GM21825 (cell line): ENCODE measurements around the gene ARHGEF12.

ENCODE experiments used
- ATAC-seq: cut with Tn5 transposase; IDR thresholded peaks from one replicate; pipeline ENCODE4 v1.9.1; 2021; ENCODE audit warnings: mild to moderate bottlenecking, moderate library complexity; ENCODE audit not compliant: unreplicated experiment

The ARHGEF12 gene

DNA sequence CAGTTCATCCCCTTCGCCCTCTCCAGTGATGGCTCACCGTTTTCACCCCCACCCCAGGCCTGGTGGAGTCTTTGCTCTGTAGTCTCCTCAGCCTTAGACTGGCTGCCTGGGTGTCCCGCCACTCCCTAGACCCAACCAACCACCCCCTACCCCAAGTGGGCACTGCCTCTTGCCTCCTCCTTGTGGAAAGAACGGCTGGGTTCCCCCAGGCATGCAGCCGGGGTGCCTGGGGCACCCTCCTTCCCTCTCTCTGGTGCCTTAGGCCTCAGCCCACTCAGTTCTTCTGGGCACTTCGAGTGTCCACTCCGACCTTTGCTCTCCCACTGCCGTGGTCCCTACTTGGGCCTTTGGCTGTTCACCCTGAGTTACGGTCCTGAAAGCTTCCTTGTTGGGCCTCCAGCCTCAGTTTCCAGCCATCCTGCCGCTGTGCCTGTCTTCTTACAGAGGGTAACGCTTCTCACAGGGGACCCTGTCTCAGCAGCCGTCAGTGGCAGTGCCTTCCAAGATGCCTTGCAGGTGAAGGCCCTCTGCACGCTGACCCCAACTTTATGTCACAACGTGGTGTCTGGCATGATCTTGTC is 178.4 kb downstream of the ARHGEF12 start:
- no peak for ATAC-seq

DNA sequence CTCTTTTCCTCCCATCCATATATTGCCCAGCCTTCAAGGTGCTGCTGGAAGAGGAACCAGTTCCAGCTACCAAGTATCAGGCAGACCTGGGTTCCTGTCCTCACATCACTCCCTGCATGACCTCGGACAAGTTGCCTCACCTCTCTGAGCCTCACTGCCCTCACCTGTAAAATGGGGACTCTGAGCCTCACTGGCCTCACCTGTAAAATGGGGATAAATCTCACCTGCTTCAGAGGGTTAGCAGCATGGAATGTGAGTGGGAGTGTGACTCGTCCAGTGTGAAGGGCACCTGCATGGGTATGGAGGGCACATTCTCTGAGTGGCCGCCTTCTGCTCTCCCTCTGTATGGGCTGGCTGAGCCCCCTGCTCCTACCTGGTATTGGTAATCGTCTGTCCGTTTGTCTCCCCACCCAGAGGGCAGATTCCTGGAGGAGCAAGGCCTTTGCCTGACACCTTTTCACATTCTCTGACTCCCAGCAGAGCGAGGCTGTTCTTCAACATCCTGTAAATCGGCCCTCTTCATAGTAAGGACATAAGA is 179.0 kb downstream of the ARHGEF12 start:
- no peak for ATAC-seq

DNA sequence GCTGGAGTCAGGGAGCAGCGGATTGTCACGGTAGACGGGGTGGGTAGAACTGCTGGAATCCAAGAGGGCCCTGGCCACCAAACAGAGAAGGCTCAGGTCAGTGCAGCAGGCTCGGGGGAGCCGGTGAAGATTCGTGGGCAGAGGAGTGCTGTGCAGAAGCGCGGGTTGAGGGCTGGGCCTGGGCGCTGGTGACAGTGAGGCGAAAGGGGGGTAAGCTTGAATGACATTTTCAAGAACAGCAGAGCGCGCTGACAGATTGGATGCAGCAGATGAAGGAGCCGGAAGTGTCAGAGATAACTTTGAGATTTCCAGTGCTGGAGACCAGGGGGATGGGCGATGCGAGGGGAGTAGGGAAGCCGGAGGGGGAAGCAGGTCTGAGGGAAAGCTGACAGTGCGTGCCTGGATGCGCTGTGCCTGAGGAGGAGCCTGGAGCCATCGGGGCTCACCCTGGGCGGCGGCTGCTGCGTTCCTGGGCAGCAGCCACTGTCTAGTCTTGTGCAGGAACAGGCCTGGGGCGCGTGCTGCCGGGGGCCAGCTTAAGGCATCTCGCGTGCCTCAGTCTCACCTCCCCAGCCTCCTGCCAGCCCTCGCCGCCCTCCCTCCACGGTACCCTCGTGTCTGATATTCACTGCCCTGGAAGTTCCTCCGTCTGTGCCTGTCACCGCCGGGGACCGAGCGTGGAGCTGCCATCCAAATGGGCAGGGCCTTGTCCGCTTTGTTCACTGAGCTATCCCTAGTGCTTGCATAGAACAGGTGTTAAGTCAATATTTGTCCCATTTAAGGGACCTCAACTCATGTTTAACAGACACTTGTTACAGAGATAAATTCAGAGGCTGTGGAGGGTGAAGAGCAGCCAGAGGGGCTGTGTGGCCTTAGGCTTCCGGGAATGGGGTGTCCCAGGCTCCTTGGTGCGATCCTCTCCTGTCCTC is 180.5 kb downstream of the ARHGEF12 start:
- no peak for ATAC-seq

DNA sequence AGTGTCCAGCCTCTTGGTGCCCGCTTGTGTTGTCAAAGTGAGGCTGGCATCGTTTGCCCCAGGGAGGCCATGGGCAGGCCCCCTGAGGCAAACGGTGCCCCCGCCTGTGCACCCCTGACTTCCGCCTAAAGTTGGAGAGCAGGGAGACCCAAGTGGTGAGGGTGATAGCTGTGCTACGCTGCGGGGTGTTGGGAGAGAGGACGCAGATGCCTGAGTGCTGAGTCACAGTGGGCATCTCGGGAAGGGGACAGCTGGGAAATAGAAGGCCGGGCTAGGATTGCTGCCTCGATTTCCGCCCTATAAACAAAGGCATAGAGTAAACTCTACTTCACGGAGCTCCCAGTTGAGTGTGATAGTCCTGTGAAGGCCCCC is 181.2 kb downstream of the ARHGEF12 start:
- ATAC-seq, result no peak

DNA sequence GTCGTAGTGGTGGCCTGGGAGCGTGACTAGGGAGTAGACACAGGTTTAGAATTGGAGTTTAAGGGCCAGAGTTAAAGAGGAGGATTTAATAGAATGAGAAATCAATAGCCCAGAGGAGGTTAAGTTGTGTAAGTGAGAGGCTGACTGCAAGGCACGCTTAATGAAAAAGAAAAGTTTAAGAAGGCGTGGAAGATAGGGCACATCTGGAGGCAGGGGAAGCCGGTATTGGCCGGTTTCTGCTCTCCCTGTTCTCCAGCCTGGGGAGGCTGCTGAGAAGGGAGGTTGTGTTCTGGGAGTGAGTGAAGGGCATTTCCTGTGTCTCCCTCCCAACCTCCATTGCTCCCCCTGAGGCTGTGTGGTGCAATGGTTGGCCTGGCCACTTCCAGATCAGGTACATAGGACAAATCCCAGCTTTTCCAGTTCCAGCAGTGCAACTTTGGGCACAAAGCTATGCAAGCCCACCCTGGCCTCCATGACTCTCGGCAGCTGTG is 181.6 kb downstream of the ARHGEF12 start:
- no peak for ATAC-seq

DNA sequence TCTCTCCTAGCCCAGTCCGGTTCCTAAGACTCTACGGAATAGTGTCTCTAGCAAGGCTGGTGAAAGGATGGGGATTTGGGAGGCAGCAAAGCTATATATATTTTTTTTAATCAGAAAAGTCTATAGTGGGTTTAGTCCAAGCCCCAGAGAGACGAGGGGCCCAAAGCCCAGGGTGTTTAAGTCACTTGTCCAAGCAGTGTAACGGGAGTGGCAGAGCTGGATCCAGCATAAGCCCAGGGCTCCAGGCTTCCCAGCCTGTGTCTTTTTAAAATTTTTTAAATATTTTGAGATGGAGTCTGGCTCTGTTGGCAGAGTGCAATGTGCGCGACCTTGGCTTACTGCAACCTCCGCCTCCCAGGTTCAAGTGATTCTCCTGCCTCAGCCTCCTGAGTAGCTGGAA is 182.1 kb downstream of the ARHGEF12 start:
- no peak for ATAC-seq

DNA sequence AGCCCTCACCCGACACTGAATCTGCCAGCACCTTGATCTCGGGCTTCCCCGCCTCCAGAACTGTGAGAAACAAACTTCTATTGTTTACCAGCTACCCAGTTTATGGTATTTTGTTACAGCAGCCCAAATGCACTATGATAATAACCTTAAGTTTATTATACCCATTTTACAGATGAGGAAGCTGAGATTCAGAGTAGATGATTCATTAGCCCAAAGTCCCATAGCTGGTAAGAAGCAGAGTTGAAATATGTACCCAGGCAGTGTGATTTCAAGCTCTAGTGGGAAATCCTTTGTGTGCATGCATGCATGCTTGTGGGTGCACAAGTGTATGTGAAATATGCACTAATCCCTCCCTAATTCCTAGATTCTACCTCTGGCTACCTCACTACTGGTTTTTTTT is 183.3 kb downstream of the ARHGEF12 start:
- ATAC-seq, result no peak

DNA sequence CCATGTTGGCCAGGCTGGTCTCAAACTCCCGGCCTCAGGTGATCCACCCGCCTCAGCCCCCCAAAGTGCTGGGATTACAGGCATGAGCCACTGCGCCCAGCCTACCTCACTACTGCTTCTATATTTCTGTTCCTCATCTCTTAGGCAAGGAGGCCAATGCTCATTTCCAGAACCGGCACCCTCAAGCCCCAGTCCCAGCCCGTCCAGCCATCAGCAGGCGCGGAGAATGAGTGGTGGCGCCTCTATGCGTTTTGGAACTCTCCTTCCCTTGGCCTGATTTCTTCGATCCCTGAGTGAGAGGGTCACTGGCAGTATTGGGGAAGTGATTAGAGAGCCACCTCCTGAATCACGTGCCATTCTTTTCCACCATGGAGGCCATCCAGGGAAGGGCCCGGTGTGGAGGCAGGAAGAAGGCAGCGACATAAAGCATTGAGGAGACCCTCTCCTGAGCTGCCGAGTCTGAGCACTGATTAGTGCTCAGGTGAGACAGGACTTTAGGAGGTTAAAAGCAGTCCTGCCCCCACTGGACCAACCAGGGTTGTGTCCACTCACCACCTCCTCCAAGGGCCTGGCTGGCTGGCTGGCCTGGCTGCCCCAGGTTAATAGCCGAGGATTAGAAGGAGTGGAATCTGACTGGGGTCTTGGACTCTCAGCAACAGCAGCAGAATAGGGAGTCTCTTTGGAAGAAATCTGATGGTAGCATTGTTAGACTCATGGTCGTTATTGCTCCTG is 184.0 kb downstream of the ARHGEF12 start:
- ATAC-seq, result no peak

DNA sequence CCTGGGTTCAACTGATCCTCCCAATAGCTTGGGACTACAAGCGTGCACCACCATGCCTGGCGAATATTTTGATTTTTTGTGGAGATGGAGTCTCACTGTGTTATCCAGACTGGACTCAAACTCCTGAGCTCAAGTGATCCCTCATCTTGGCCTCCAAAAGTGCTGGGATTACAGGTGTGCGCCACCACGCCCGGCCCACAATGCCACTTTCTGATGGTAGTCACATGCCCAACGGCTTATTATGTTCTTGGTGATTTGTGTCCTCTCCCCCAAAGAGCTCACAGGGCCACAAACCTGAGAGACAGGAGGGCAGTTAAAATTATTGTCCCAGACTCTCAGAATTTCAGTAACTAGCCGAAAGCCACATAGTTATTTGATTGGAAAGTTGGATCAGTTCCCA is 185.0 kb downstream of the ARHGEF12 start:
- ATAC-seq, result no peak

DNA sequence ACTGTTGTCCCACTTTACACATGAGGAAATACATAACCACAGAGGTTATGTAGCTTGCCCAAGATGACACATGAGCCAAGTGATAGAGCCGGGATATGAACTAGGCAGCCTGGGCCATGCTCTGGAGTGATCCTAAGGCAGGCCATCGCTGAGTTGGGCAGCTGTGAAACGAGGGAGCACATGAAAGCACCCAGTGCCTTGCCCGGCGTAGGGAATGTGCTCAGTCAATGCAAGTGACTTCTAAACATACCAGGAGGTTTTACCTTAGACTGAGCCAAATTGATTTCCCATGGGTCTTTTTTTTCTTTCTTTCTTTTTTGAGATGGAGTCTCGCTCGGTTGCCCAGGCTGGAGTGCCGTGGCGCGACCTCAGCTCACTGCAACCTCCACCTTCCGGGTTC is 185.8 kb downstream of the ARHGEF12 start:
- ATAC-seq, result no peak

DNA sequence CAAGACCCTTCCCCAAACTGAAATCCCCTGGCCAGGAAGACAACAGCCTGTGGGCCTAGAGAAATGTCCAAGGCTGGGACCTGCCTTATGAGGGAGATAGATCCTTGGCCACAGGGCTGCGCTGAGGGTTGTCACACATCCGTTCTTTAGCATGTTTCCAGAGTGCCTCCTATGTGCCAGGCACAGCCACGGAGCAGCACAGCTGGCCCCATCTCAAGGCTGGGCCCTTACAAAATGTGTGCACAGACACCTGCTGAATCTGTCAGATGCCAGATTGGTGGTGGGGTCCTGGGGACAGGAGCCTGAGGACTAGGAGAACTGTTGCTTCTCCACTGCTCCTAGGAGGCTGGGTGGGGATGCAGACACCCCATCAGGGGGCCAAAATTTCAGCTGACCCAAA is 186.5 kb downstream of the ARHGEF12 start:
- no peak for ATAC-seq

DNA sequence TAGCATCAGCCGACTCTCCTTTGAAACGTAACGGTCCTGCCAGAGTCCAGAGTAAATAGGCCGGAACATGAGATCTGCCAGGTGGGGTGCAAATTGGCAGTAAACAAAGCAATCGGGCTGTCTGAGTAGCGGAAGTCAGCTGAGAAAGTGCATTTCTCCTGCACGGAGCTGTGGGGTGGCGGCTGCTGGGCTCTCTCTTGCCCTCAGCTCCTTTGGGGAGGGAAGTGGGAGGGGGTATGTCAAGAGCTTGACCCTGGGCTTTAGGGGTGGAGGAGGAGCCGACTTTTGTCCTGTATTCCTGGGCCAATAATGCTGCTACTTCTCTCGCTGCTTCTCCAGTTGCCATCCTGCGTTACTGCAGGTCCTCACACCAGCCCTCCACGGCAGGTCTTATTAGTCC is 187.0 kb downstream of the ARHGEF12 start:
- no peak for ATAC-seq

DNA sequence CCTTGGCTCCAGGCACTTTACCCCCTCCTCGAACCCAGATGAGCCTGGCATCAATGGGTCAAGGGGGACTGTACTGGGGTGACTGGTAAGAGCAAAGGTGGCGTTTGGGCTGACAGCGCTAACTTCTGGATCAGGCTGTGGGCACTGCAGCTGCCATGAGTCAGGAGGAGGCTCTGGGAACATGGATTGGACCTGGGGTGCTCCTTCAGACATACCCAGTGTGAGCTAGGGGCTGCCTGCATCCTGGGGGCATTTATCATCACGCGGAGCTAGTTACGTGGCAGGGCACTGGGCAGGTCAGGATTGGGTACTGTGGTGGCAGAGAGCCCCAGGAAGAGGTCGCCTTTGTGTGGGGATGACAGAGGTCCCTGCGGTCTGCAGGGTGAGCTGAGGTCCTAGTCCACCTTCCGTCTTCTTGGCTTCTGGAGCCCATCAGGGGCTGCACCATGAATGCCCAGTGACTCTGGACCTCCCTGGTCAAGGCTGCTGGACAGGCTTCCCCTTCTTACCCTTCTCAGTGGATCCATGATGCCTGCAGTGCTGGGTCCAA is 188.4 kb downstream of the ARHGEF12 start:
- no peak for ATAC-seq

DNA sequence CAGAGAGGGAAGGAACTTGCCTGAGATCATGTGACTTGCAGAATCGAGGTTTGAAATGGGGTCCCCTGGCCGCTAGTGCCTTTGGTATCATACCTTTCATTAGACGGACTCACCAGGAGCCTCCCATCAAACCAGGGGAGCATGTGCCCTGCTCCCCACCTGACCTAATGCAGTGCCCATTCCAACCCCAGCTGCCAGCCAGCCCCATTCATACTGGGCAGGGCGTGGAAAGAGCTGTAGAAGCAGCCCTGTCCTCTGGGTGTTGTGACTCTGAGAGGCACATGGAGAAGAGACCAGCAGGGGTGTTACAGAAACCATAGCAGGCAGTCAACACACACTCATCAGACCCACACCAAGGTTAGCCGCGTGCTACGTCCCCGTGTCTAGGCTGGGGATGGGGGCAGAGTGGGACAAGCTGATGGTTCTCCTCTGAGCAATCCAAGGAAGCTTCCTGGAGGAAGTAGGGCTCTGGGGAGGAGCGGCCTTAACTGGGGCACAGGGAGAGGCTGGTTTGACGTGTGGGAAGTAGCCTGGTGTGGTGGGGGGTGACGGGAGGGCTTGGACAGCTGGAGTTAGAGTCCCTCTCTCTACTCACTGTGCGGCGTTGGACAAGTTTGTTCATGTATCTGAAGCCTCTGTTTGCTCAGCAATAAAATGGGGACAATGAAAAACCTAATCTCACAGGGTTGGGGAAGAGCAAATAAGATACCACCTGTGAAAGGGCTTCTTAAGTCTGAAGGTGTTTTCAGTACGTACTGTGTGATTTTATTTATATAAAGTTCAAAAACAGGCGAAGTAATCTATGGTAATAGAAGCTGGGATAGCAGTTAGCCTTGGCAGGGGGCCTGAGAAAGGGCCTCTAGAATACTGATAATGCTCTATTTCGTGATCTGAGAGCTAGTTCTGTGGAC is 189.3 kb downstream of the ARHGEF12 start:
- no peak for ATAC-seq

DNA sequence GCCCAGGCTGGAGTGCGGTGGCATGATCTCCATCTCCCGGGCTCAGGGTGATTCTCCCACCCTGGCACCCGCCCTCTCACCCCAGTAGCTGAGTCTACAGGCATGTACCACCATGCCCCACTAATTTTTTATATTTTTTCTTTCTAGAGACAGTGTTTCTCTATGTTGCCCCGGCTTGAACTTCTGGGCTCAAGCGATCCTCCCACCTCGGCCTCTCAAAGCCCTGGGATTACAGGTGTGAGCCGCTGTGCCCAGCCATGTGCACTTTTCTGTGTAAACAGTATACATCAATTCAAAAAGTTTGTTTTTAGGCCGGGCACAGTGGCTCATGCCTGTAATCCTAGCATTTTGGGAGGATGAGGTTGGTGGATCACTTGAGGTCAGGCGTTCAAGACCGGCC is 190.0 kb downstream of the ARHGEF12 start:
- ATAC-seq, result no peak

DNA sequence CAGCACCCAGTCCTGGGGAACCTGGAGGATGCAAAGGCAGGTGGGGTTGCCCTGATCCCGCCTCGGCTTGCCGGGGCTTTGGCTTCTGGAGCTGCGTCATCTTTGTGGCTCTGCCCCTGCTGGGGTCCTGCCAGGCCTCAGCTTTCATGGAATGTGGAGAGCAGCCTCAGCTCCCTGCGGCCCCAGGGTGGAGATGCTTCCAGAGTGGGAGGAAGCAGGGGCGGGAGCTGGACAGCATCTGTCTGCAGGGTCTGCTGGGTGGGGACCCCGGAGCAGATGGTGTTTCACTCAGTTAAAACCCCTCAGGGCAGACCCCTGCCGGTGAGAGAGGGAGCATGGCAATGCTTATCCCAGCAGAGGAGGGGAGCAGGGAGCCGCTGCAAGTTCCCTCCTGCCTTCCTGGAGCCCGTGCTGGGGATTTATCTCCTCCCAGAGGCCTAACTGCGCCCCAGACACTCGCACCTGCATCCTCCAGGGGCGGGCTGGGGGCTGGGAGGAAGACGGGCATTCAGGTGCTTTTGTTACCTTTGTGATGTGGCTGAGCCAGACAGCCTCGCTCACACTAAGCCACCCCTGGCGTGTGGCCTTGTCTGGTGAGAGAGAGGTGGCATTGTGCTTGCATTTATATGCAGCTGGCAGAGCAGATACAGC is 191.0 kb downstream of the ARHGEF12 start:
- no peak for ATAC-seq

DNA sequence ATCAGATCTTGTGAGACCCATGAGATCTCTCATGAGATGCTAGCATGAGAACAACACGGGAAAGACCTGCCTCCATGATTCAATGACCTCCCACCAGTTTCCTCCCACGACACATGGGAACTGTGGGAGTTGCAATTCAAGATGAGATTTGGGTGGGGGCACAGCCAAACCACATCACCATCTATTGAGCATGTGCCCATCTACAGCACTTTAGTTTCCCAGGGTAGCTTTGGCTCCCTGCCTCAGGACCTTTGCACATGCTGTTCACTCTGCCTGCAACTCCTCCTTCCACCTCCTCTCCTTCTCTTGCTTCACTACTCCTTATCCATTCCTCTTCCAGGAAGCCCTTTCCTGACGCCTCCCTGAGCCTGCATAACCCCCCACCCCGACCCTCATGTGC is 192.5 kb downstream of the ARHGEF12 start:
- no peak for ATAC-seq

DNA sequence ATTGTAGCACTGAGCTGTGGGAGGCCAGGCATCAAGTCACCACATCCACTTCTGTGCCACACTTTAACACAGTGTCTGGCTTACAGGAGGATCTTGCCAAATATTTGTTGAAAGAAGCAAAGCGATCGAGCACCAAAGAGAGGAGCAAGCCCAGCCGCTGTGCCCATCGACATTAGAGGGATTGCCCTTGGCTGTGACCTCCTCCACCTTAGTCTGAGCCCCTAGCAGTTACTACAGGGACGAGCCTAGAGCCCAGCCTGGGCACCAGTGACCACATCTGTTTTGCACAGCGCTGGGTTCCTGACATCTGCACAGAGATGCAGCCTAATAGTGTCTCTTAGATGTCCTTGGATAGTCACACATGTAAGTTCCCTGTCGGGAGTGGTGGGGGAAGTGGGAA is 193.0 kb downstream of the ARHGEF12 start:
- no peak for ATAC-seq

DNA sequence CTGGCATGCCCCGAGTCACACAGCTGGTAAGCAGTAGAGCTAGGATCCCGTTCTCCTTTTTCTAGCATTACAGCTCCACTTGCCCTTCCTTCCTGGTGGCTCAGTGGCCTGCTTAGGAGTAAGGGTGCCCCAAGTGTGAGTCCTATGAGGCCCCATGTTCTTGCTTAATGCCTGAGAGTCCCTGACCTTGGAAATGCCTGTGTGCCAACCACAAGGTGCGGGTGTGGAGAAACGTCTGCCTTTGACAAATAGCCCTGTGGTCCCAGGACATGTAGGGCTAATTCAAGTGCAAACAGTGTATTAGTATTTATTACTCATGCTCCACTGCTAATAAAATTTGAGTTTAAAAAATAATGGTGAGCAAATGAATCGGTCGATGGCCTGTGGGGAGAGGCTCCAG is 193.7 kb downstream of the ARHGEF12 start:
- no peak for ATAC-seq
